K562 (cell line): ENCODE measurements around the gene MAST3. TPM values are rescaled to one million over a fixed set of nuclear protein-coding genes. Genes with fewer than 3 reads are reported as not detected.

Experiments used
- BRCA1 ChIP-seq, 2 experiments: fragments of 450-650 bp in 1 of 2; sonication (generic) in 1 of 2; formaldehyde crosslinking in 1 of 2; IDR thresholded peaks; 2 replicates each; pipeline versions ENCODE4 v1.5.0 to v1.6.1; 2017 to 2020; ENCODE audit warnings: mild to moderate bottlenecking in 1 of 2, missing genetic modification reagents in 1 of 2
- CBX1 ChIP-seq: sonication (generic); IDR thresholded peaks from 2 replicates; pipeline ENCODE4 v1.6.1; 2016; ENCODE audit warnings: antibody characterized with exemption, low read depth, mild to moderate bottlenecking
- ESRRA ChIP-seq: fragments of 450-650 bp; IDR thresholded peaks from 2 replicates; pipeline ENCODE4 v1.6.1; 2014; ENCODE audit warnings: low read depth, mild to moderate bottlenecking, moderate library complexity, borderline replicate concordance
- FOXM1 ChIP-seq, 2 experiments: fragments of 450-650 bp in 1 of 2; sonication (generic) in 1 of 2; formaldehyde crosslinking in 1 of 2; IDR thresholded peaks; 2 replicates each; pipeline versions ENCODE4 v1.6.1 to v1.9.0; 2017 to 2022; ENCODE audit warnings: low read depth in 2 of 2, mild to moderate bottlenecking in 2 of 2, missing genetic modification reagents in 1 of 2, moderate library complexity in 1 of 2
- JUN ChIP-seq, 2 experiments: sonication (generic) in 1 of 2; formaldehyde crosslinking in 1 of 2; IDR thresholded peaks; 2 replicates each; pipeline versions ENCODE4 v1.6.1 to v1.8.0; 2012 to 2022; ENCODE audit warnings: borderline replicate concordance in 2 of 2, mild to moderate bottlenecking in 2 of 2, improper control_type of control experiment in 1 of 2, low read depth in 1 of 2, low read length in 1 of 2, missing genetic modification reagents in 1 of 2
- MBD1 ChIP-seq: fragments of 250-450 bp; sonication (Bioruptor Pico); IDR thresholded peaks from 2 replicates; pipeline ENCODE4 v1.8.0; 2022; ENCODE audit warnings: inconsistent platforms
- MYBL2 ChIP-seq, 2 experiments: fragments of 450-650 bp in 1 of 2; sonication (generic) in 1 of 2; formaldehyde crosslinking in 1 of 2; IDR thresholded peaks; 2 replicates each; pipeline versions ENCODE4 v1.6.1 to v1.8.1; 2017 to 2022; ENCODE audit warnings: borderline replicate concordance in 1 of 2, inconsistent platforms in 1 of 2, low read depth in 1 of 2, mild to moderate bottlenecking in 1 of 2, missing genetic modification reagents in 1 of 2, moderate library complexity in 1 of 2
- NUFIP1 ChIP-seq: fragments of 450-650 bp; IDR thresholded peaks from 2 replicates; pipeline ENCODE4 v1.6.1; 2018; ENCODE audit not compliant: partially characterized antibody
- RBFOX2 ChIP-seq: fragments of 200-400 bp; formaldehyde crosslinking; IDR thresholded peaks from 2 replicates; pipeline ENCODE4 v1.6.1; 2017; ENCODE audit warnings: low read depth, mild to moderate bottlenecking, low read length, moderate library complexity
- RREB1 ChIP-seq: fragments of 250-450 bp; sonication (Bioruptor Pico); IDR thresholded peaks from 2 replicates; pipeline ENCODE4 v1.4.0; 2020
- SMAD1 ChIP-seq: fragments of 150-350 bp; IDR thresholded peaks from 2 replicates; pipeline ENCODE4 v1.6.1; 2014; ENCODE audit warnings: low read length, low read depth; ENCODE audit not compliant: partially characterized antibody
- TAL1 ChIP-seq: fragments of 450-650 bp; IDR thresholded peaks from 2 replicates; pipeline ENCODE4 v1.6.1; 2016; ENCODE audit warnings: mild to moderate bottlenecking
- ZNF134 ChIP-seq: fragments of 250-450 bp; sonication (Bioruptor Pico); conservative IDR thresholded peaks from 2 replicates; pipeline ENCODE4 v1.4.0; 2020
- polyA plus RNA-seq, 8 experiments: library from polyadenylated mRNA; depleted of rRNA in 4 of 8; stranded (reverse) in 5 of 8; unstranded in 3 of 8; fragments of >200 nt; fragmentation: Nextera tagmentation in 2 of 8; fragmentation: Illumina TruSeq in 1 of 8; extraction: Ambion mirVana in 2 of 8; extraction: Trizol in 1 of 8; gene quantifications; 2 replicates each; pipeline versions ENCODE4 v1.2.1 to v1.2.3, GENCODE V29; 2011 to 2014; ENCODE audit warnings: inconsistent platforms in 1 of 8, missing spikeins in 1 of 8
- total RNA-seq, 7 experiments: library from RNA; depleted of rRNA in 6 of 7; stranded (reverse); fragments of >200 nt in 6 of 7; fragmentation: Illumina TruSeq in 2 of 7; extraction: Trizol in 2 of 7; gene quantifications; 2 replicates each; pipeline versions ENCODE4 v1.2.1 to v1.2.3, GENCODE V29; 2011 to 2021; ENCODE audit warnings: low replicate concordance in 1 of 7
- TF ChIP-seq, protein P1 (sequence below): fragments of 450-650 bp; IDR thresholded peaks from 2 replicates; pipeline ENCODE4 v1.6.1; 2016
- TF ChIP-seq, protein P2 (sequence below): fragments of 250-450 bp; sonication (Bioruptor Pico); IDR thresholded peaks from 2 replicates; pipeline ENCODE4 v1.8.0; 2021; ENCODE audit warnings: mild to moderate bottlenecking, moderate library complexity

The MAST3 gene
- total and polyA plus RNA-seq, 9 of the 15 experiments (the other 6 are each of a cell fraction or from before 2014, with no cell fraction given): 0.94 to 9.9 (median 2.4) TPM

DNA sequence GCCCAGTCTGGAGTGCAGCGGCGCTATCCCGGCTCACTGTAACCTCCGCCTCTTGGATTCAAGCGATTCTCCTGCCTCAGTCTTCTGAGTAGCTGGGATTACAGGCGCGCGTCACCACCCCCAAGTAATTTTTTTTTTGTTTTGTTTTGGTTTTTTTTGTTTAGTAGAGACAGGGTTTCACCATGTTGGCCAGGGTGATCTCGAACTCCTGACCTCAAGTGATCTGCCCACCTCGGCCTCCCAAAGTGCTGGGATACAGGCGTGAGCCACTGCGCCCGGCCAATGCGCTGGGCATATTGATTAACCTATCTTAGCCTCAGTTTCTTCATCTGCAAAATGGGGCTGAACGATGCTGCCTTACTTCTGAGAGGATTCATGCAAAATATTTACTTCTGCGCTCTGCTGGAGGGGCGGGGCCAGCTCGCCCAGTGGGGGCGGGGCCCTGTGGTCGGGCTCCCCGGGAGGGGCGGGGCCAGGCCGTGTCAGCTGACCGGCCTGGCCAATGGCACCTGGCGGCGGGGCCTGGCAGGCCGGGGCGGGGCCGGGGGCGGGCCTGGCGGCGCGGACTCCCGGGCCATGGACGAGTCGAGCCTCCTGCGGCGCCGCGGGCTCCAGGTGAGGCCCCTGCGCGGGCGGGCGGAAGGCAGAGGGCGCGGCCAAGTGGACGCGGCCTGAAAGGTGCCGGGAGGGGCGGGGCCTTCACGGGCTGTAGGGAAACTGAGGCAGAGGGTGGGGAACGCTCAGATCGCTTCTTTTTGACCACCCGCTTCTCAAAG lies at the start of gene MAST3 (continued):
- TF ChIP-seq, protein P1, sequence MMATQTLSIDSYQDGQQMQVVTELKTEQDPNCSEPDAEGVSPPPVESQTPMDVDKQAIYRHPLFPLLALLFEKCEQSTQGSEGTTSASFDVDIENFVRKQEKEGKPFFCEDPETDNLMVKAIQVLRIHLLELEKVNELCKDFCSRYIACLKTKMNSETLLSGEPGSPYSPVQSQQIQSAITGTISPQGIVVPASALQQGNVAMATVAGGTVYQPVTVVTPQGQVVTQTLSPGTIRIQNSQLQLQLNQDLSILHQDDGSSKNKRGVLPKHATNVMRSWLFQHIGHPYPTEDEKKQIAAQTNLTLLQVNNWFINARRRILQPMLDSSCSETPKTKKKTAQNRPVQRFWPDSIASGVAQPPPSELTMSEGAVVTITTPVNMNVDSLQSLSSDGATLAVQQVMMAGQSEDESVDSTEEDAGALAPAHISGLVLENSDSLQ: peak; percentile 11; the same call in 1 of the 2 replicates
- TF ChIP-seq ZNF134 (CRISPR knock-in tag): no peak
- TF ChIP-seq, protein P2, sequence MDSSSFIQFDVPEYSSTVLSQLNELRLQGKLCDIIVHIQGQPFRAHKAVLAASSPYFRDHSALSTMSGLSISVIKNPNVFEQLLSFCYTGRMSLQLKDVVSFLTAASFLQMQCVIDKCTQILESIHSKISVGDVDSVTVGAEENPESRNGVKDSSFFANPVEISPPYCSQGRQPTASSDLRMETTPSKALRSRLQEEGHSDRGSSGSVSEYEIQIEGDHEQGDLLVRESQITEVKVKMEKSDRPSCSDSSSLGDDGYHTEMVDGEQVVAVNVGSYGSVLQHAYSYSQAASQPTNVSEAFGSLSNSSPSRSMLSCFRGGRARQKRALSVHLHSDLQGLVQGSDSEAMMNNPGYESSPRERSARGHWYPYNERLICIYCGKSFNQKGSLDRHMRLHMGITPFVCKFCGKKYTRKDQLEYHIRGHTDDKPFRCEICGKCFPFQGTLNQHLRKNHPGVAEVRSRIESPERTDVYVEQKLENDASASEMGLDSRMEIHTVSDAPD (CRISPR knock-in tag): no peak
- peak; percentile 55; the same call in 1 of the 2 replicates for TF ChIP-seq ESRRA
- TF ChIP-seq NUFIP1: no peak
- TF ChIP-seq TAL1: no peak
- no peak for TF ChIP-seq JUN (IDR thresholded peaks at IDR 0.05; ENCODE audit: borderline replicate concordance, low read depth, low read length)
- no peak for TF ChIP-seq JUN (CRISPR knock-in tag; IDR thresholded peaks at IDR 0.05; ENCODE audit: borderline replicate concordance)
- TF ChIP-seq RBFOX2: peak; percentile 54
- no peak for TF ChIP-seq MBD1 (CRISPR knock-in tag)
- TF ChIP-seq MYBL2 (IDR thresholded peaks at IDR 0.05; ENCODE audit: low read depth): no peak
- no peak for TF ChIP-seq MYBL2 (CRISPR knock-in tag; IDR thresholded peaks at IDR 0.05; ENCODE audit: borderline replicate concordance)
- no peak for TF ChIP-seq FOXM1 (IDR thresholded peaks at IDR 0.05; ENCODE audit: low read depth)
- no peak for TF ChIP-seq FOXM1 (CRISPR knock-in tag; IDR thresholded peaks at IDR 0.05; ENCODE audit: low read depth)
- TF ChIP-seq SMAD1: no peak
- peak; percentile 96 for TF ChIP-seq CBX1
- TF ChIP-seq BRCA1 (IDR thresholded peaks at IDR 0.05): no peak
- no peak for TF ChIP-seq BRCA1 (CRISPR knock-in tag; IDR thresholded peaks at IDR 0.05)
- TF ChIP-seq RREB1 (CRISPR knock-in tag): no peak
